Astrocyte of the cerebellum (primary cell): ENCODE data around the gene CDKN2B-AS1.

Source experiments
- DNase-seq: peaks from one replicate; pipeline ENCODE4 v3.0.0-alpha.2; 2011; ENCODE audit warnings: low read depth
- H3K4me3 ChIP-seq: 2 replicates; pipeline ENCODE4 v1.5.1; 2011; ENCODE audit warnings: mild to moderate bottlenecking, low read depth, low read length, moderate library complexity
- CTCF ChIP-seq: IDR thresholded peaks from 2 replicates; pipeline ENCODE4 v1.5.1; 2012; ENCODE audit warnings: low read length, low read depth, moderate library complexity, mild to moderate bottlenecking; ENCODE audit errors: missing control alignments
- in situ Hi-C: cut with HindIII; loops from 2 replicates; pipeline ENCODE4 v1.10.0; 2017; ENCODE audit warnings: low sequenced_read_pairs

CDKN2B-AS1 gene

GRCh38 chr9:22040760-22041159 lies 46.2 kb downstream of the CDKN2B-AS1 start:
- TF ChIP-seq CTCF = no peak
- H3K4me3 ChIP-seq = no peak overlapping the region
- in situ Hi-C loops = loop anchor here (25.0 kb wide), 1 partner anchor 197 kb away; no protein-coding TSS in a partner anchor
- DNase-seq = no peak

- in situ Hi-C loops = loop anchor here (25.0 kb wide), 1 partner anchor 196 kb away; no protein-coding TSS in a partner anchor
- H3K4me3 ChIP-seq = no peak overlapping the region
- no peak for DNase-seq
- TF ChIP-seq CTCF = no peak
Observed at GRCh38 chr9:22041344-22041743, 46.8 kb downstream of the CDKN2B-AS1 start.

- in situ Hi-C loops = loop anchor here (25.0 kb wide), 1 partner anchor 196 kb away; no protein-coding TSS in a partner anchor
- no peak for TF ChIP-seq CTCF
- no peak overlapping the region for H3K4me3 ChIP-seq
- DNase-seq = no peak
Observed at GRCh38 chr9:22041775-22042174, 47.2 kb downstream of the CDKN2B-AS1 start.

GRCh38 chr9:22043928-22044327 lies 49.3 kb downstream of the CDKN2B-AS1 start:
- in situ Hi-C loops = loop anchor here (25.0 kb wide), 1 partner anchor 193 kb away; no protein-coding TSS in a partner anchor
- TF ChIP-seq CTCF = no peak
- no peak overlapping the region for H3K4me3 ChIP-seq
- no peak for DNase-seq

GRCh38 chr9:22044583-22044982 lies 50.0 kb downstream of the CDKN2B-AS1 start:
- TF ChIP-seq CTCF = no peak
- in situ Hi-C loops = loop anchor here (25.0 kb wide), 1 partner anchor 193 kb away; no protein-coding TSS in a partner anchor
- no peak overlapping the region for H3K4me3 ChIP-seq
- peak; percentile 60 for DNase-seq

GRCh38 chr9:22045423-22045822 lies 50.8 kb downstream of the CDKN2B-AS1 start:
- in situ Hi-C loops = loop anchor here (25.0 kb wide), 1 partner anchor 192 kb away; no protein-coding TSS in a partner anchor

More at GRCh38 chr9:22045423-22045822, 50.8 kb downstream of the CDKN2B-AS1 start:
- no peak for TF ChIP-seq CTCF
- H3K4me3 ChIP-seq = no peak overlapping the region
- no peak for DNase-seq
